ENCODE results near the gene PARD3B. TPM values are rescaled to one million over a fixed set of nuclear protein-coding genes. Genes with fewer than 3 reads are reported as not detected.

The PARD3B gene
- total and polyA plus RNA-seq, 2 of the 4 experiments (the other 2 are of a cell fraction) = 3.3 to 15.6 TPM

DNA sequence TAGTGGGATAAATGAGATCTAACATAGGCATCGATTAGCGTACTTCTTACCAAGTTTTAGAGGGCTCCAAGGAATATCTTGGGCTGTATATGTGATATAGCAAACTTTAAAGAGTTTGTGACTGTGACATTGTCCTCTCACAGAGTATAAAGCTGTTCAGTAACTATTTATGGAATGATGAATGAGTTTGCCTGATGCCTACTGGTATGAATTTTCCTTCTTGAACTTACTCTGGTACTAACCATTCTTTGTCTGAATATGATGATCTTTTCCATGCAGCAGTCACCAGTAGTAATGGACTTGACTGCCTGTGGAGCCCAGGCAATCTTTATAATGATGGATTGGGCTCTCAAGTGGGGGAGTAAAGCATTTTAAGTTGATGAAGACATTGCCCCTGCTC lies 120.5 kb downstream of the PARD3B start:
- WGBS, 2 experiments (ENCODE audit: extremely low coverage in 2 of 2, insufficient read length in 1 of 2) = no CpG with 5 or more reads among the region's 2 CpGs
- intact Hi-C loops (cut with micrococcal nuclease) = no loop called here
- ATAC-seq (ENCODE audit: low read depth) (no peak), DNase-seq (no peak)
- Histone ChIP-seq H3K18ac (ENCODE audit: low read depth, low read length) (peak overlapping the region; percentile 92), H3K36me3 (ENCODE audit: control insufficient read depth, insufficient read depth, low read length) (no peaks in the 10 kb centered on the region), H2BK5ac (ENCODE audit: low read depth, low read length, poor library complexity, severe bottlenecking) (peak overlapping the region; percentile 96), H2AK9ac (replicated peaks; ENCODE audit: low read depth, low read length, poor library complexity) (no peak overlapping the region), H3K4me3 (ENCODE audit: insufficient read depth, low read depth, low read length) (no peak overlapping the region), H3K56ac (ENCODE audit: extremely low read depth, insufficient read depth, low read length) (peak overlapping the region; percentile 29; the same call in 1 of the 2 replicates), H3K9me1 (ENCODE audit: insufficient read depth, low read length) (peaks cover 3% of the 10 kb centered on the region; the same call in 1 of the 2 replicates), H2AK5ac (ENCODE audit: low read depth, low read length) (peak overlapping the region; percentile 63; the same call in 1 of the 2 replicates), H2BK20ac (ENCODE audit: low read depth, low read length) (peak overlapping the region; percentile 96), H3K9me3 (ENCODE audit: control insufficient read depth, insufficient read depth, low read length) (no peaks in the 10 kb centered on the region), H3K9ac (ENCODE audit: low read depth, low read length) (no peak overlapping the region), H4K91ac (ENCODE audit: insufficient read depth, low read depth, low read length) (peak overlapping the region; percentile 97), H3K27me3 (ENCODE audit: control insufficient read depth, insufficient read depth, low read length) (no peaks in the 10 kb centered on the region), H4K20me1 (ENCODE audit: insufficient read depth, low read length) (no peaks in the 10 kb centered on the region), H3K4me1 (ENCODE audit: control insufficient read depth, insufficient read depth, low read length) (peaks cover 11% of the 10 kb centered on the region), H2BK15ac (ENCODE audit: low read depth, low read length) (peak overlapping the region; percentile 55; the same call in 2 of the 3 replicates), H4K8ac (ENCODE audit: low read depth in 2 of 2, low read length in 2 of 2) (peak overlapping the region; percentile 19 to 93), H3K27ac (ENCODE audit: insufficient read depth, low read length) (no peak overlapping the region), H4K5ac (ENCODE audit: low read depth, low read length) (peak overlapping the region; percentile 79; the same call in 1 of the 2 replicates), H3K4me2 (ENCODE audit: low read depth, low read length) (no peak overlapping the region; the same call in 1 of the 2 replicates), H2AFZ (replicated peaks; ENCODE audit: low read length, poor library complexity) (no peak overlapping the region), H3K4ac (ENCODE audit: low read depth, low read length) (peak overlapping the region; percentile 98; the same call in 1 of the 2 replicates), H3K79me1 (ENCODE audit: low read depth in 1 of 2, low read length in 2 of 2) (peaks cover 17 to 52% of the 10 kb centered on the region in 2 experiments; a peak in 2 of 4 replicates), H3K14ac (replicated peaks; ENCODE audit: low read depth, low read length) (peak overlapping the region; percentile 93), H3K23ac (ENCODE audit: low read depth, low read length) (peak overlapping the region; percentile 91; the same call in 1 of the 2 replicates), H2BK120ac (ENCODE audit: low read depth, low read length) (peak overlapping the region; percentile 96)
- BruUV-seq (replicated peaks) = no TSS peak
- ChIA-PET POLR2A (ENCODE audit: unreplicated experiment) (no interaction called here), CTCF (no interaction called here)
- no peak for TF ChIP-seq POLR2A (IDR thresholded peaks at IDR 0.05; ENCODE audit: low read depth, low read length)
- TF ChIP-seq RAD21 (IDR thresholded peaks at IDR 0.05; ENCODE audit: low read length) = no peak
- no peak for TF ChIP-seq MAFK (IDR thresholded peaks at IDR 0.05; ENCODE audit: low read depth, low read length)
- no peak for TF ChIP-seq SMC3 (IDR thresholded peaks at IDR 0.05; ENCODE audit: low read depth, low read length)
- no peak for TF ChIP-seq RCOR1 (IDR thresholded peaks at IDR 0.05; ENCODE audit: insufficient replicate concordance, low read length)
- TF ChIP-seq, protein P1, sequence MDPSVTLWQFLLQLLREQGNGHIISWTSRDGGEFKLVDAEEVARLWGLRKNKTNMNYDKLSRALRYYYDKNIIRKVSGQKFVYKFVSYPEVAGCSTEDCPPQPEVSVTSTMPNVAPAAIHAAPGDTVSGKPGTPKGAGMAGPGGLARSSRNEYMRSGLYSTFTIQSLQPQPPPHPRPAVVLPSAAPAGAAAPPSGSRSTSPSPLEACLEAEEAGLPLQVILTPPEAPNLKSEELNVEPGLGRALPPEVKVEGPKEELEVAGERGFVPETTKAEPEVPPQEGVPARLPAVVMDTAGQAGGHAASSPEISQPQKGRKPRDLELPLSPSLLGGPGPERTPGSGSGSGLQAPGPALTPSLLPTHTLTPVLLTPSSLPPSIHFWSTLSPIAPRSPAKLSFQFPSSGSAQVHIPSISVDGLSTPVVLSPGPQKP (IDR thresholded peaks at IDR 0.05; ENCODE audit: borderline replicate concordance, low read depth, low read length) = no peak
- TF ChIP-seq MAZ (IDR thresholded peaks at IDR 0.05; ENCODE audit: borderline replicate concordance, low read depth, low read length) = no peak
- no peak for TF ChIP-seq USF2 (IDR thresholded peaks at IDR 0.05; ENCODE audit: low read depth, low read length)
- TF ChIP-seq RFX5 (IDR thresholded peaks at IDR 0.05; ENCODE audit: low read depth, low read length) = no peak
- TF ChIP-seq NFE2L2 (IDR thresholded peaks at IDR 0.05; ENCODE audit: low read depth, low read length) = no peak
- no peak for TF ChIP-seq CEBPB (IDR thresholded peaks at IDR 0.05; ENCODE audit: low read depth, low read length)
- TF ChIP-seq MXI1 (IDR thresholded peaks at IDR 0.05; ENCODE audit: borderline replicate concordance, low read depth, low read length) = no peak
- no peak for TF ChIP-seq BHLHE40 (IDR thresholded peaks at IDR 0.05; ENCODE audit: low read depth, low read length)
- TF ChIP-seq, protein P2, sequence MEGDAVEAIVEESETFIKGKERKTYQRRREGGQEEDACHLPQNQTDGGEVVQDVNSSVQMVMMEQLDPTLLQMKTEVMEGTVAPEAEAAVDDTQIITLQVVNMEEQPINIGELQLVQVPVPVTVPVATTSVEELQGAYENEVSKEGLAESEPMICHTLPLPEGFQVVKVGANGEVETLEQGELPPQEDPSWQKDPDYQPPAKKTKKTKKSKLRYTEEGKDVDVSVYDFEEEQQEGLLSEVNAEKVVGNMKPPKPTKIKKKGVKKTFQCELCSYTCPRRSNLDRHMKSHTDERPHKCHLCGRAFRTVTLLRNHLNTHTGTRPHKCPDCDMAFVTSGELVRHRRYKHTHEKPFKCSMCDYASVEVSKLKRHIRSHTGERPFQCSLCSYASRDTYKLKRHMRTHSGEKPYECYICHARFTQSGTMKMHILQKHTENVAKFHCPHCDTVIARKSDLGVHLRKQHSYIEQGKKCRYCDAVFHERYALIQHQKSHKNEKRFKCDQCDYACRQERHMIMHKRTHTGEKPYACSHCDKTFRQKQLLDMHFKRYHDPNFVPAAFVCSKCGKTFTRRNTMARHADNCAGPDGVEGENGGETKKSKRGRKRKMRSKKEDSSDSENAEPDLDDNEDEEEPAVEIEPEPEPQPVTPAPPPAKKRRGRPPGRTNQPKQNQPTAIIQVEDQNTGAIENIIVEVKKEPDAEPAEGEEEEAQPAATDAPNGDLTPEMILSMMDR (conservative IDR thresholded peaks at IDR 0.05; ENCODE audit: low read depth, low read length) = no peak
- no peak for TF ChIP-seq FOS (IDR thresholded peaks at IDR 0.05; ENCODE audit: low read depth, low read length)
- no peak for TF ChIP-seq CHD1 (IDR thresholded peaks at IDR 0.05; ENCODE audit: low read depth, low read length)
- in situ Hi-C loops (cut with MboI; ENCODE audit: low sequenced_read_pairs) = no loop called here
- dilution Hi-C loops (cut with HindIII; ENCODE audit: low sequenced_read_pairs, unreplicated experiment) = no loop called here
